GM21423 (cell line): ENCODE measurements around the gene TMCO2.
A peak's percentile ranks its signal among the peaks of the same experiment; 100 is the strongest.

Experiments used
- ATAC-seq: cut with Tn5 transposase; IDR thresholded peaks from one replicate; pipeline ENCODE4 v1.9.1; 2021; ENCODE audit warnings: mild to moderate bottlenecking, moderate library complexity; ENCODE audit not compliant: unreplicated experiment

TMCO2 gene

GRCh38 chr1:40257313-40257687 lies 9.6 kb downstream of the TMCO2 start:
- ATAC-seq: no peak

GRCh38 chr1:40257688-40258444 lies 10.1 kb downstream of the TMCO2 start, which contains the start of gene ZMPSTE24:
ZMPSTE24 (plus strand) TSS chr1:40258236; CDS start chr1:40258272, 36 bp downstream.
- peak; percentile 89 for ATAC-seq

DNA sequence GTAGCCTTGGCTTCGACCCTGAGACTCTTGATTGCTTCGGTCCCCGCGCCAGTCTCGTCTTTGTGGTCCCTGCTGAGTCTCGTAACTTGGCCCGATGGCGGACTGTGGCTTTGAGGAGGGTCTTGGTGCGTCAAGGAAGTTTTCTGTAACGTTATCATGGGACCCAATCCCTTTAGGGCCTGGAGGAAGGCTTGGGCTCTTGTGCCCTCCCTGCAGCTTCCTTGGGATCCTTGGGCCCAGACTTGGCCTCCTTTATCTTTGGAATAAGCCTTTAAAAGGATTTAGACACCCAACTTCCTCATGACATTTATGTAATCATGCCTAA lies 10.7 kb downstream of the TMCO2 start:
- ATAC-seq: no peak

DNA sequence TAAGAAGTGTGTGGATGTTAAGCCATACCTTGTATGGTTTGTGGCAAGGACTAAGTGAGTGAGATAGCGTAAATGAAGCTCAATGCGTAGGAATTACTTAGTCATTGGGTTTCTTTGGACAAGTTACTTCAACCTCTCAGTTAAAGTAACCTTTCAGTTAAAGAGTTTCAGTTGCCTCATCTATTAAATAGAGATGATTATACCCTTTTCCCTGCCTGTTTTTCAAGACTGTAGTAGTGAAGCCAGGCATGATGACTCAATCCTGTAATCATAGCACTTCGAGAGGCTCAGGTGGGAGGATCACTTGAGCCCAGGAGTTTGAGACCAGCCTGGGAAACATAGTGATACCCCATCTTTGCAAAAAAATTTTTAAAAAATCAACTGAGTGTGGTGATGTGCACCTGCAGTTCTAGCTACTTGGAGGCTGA lies 16.6 kb downstream of the TMCO2 start:
- no peak for ATAC-seq

GRCh38 chr1:40265298-40265697 lies 17.6 kb downstream of the TMCO2 start:
- no peak for ATAC-seq

DNA sequence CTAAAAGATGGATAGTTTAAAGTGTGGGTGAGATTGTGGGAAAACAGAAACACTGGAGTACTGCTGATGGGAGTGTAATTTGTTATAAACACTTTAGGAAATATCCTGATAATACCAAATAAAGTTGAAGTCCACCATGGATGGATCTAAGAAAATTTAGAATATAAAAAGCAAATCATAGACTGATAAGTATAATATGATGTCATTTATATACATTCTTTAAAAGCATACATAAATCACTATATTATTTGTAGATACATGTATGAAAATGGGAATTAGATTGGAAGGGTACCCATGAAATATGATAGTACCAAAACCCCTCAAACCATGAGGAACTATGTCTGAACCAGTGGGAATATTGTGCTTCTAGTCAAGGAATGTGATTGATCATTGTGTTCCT lies 18.2 kb downstream of the TMCO2 start:
- no peak for ATAC-seq

DNA sequence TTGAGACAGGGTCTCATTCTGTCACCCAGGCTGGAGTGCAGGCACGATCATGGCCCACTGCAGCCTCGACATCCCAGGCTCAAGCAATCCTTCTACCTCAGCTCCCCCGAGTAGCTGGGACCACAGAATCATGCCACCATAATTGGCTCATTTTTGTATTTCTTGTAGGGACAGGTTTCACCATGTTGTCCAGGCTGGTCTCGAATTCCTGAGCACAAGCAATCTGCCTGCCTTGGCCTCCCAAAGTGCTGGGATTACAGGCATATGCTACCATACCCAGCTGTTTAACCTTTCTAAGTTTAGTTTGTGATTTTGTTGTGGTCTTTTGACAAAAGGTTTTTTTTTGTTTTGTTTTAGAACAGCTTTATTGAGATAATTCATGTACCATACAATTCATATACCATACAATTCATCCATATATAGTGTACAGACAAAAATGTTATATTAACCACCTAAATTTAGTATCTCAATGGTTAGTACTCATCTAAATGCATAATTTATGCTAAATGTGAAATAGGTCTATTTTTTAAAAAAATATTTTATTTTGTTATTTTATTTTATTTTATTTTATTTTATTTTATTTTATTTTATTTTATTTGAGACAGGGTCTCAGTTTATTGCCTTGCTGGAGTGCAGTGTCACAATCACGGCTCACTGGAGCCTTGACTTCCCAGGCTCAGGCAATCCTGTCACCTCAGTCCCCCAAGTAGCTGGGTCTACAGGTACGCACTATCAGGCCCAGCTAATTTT lies 19.2 kb downstream of the TMCO2 start:
- no peak for ATAC-seq

DNA sequence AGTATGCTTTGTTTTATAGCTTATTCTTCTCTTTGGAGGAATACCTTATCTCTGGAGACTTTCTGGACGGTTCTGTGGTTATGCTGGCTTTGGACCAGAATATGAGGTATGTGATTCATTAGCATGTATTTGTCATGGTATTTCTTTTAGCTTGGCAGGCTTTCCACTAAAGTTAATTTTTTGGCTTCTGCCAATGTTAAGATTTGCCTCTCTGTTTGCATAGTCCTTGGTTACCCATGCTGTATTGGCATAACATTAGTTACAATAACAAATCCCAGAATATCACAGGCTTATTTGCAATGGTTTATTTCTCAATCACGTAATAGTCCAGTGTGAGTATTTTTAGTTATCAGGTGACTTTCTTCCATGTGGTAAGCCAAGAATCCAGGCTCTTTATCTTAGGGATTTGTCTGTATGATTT lies 20.0 kb downstream of the TMCO2 start:
- no peak for ATAC-seq

GRCh38 chr1:40268211-40268610 lies 20.5 kb downstream of the TMCO2 start:
- ATAC-seq: no peak

DNA sequence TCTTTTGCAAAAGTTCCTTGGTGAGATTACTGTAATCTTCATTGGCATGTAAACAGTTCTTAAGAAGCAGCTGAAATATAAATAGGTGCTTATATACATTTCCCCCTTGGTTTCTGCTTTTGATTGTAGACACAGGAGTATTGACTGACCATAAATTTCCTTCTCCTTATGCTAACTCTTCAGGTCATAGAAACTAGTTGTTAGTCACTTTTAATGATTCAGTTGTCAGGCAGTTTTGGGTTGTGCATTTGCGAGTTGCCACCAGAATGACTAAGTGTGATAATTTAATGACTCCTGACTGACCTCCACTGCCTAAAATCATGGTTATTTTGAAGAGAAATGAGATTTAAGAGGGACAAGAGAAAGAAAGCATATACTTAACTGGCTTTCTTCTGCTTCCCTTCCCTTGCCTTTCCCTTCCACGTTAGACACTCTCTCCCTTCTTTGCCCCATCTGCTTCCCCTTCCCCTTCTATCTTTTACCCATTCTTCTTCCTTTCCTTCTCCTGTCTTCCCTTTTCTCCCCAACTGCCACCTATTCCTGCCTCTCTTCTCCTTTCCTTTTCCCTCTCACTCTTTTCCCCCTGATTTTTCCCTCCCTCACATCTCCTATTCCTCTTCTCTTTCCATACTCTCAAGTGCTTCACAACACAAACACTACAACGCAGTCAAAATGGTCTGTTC lies 22.6 kb downstream of the TMCO2 start:
- no peak for ATAC-seq

- no peak for ATAC-seq
Measured at GRCh38 chr1:40272653-40273213, 25.0 kb downstream of the TMCO2 start.

DNA sequence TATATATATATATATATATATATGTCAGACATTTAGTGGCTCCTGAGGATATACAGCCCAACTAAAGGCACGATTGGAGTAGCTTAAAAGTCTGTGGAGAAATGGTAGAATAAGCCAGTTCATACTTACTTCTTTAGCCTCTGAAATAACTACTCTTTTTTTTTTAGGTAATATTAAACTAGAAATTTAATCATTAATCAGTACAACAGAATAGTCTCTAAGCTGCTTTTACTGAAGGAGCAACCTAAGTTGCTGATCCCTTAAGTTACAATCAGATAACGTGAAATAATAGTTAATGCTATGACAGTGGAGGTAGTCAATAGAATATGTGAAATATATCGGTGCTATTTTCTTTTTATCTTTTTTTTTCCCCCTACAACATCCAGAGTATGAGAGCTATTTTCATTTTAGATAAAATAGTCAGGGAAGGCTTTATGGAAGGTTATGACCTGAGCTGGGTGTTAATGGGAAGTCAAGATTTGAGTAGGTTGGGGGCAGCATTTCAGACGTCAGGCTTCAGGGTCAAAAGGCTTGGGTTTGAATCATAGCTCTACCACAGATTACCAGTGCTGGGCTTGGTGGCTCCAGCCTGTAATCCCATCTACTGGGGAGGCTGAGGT lies 25.9 kb downstream of the TMCO2 start:
- ATAC-seq: no peak

- no peak for ATAC-seq
Measured at GRCh38 chr1:40274331-40274730, 26.6 kb downstream of the TMCO2 start.

- no peak for ATAC-seq
Measured at GRCh38 chr1:40276122-40276521, 28.4 kb downstream of the TMCO2 start.

DNA sequence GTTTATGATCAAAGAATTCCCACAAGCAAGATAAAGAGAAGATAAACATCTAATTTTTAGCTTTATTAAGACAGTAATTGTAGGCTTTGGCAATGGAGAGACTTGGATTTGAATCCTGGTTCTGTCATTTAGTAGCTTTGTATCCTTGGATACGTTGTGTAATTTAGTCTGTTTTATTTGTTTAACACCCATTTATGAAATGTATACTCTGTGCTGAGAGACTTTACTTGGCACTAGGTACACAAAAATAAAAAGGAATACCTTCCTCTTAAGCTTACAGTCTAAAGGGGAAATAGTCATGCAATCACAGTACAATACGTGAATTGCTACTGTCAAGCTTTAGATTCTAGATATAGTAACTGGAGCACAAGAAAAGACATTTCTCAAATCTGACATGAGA lies 34.1 kb downstream of the TMCO2 start:
- no peak for ATAC-seq

DNA sequence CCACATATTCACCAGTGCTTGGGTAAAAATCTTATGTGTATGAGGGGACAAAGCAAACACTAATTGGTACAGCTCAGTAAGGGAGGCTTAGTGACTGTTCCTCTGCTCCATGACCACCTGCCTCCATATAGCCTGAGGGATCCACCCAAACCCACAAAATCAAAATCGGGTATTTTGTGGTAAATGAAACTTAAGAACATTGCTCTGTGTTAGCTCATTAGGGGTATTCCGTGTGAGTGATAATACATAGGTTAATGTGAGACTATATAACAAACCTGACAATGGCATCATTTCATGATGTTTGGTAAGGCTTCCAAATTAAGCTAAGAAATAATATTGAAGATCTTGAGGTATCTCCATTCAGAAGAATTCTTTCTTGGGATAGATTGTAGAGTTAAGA lies 43.6 kb downstream of the TMCO2 start:
- ATAC-seq: no peak

DNA sequence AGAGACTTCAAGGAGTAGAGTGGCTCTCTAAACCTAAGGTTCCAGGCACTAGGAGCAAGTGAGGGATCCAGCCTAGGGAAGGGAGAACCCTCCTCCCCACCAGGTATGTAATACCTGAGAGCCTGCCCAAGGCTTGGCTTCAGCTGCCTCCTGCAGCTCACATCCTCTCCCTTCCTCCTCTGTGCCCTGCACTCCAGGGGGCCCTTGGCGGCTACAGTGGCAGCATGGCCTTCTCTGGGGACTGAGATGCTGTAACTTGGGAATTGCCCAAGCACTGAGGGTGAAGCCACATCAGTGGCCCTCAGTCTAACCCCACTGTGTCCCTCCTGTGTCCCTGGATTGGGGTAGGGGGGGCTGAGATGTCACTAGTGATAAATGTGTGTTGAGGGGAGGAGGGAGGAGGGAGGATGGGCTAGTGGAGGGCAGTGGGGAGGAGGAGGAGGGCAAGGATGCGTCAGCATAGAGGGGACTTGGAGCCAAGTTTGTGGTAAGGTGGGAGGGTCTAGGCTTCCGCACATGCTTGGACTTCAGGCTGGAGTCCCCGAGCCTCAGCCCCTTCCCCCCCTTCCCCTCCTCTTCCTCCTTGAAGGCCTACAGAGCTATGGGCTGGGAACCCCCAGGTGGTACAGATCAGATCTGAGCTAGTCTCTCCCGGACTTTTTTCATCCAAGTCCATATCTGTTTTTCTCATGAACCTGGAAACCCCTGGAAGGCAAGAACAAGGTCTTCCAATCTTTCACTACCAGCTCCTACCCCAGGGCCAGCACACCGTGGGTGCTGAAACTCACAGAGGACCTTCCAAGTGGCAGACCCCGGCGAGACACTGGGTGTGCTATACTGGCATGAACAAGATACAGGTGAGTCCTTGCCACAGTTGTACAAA lies 51.9 kb downstream of the TMCO2 start:
- no peak for ATAC-seq

DNA sequence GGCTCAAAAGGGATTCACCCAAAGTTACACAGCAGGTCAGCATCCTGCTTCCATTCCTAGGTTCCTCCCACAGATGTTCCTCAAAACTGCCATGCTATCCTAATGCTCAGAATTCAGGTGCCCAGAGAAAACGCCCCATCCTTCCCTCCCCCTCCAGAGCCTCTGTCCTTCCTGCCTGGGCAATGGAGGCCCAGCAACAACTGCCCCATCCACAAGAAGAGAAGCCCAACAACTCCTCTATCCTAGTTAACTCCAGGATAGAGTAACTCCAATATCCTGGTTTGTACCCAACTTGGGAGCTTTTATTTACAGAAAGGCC lies 52.5 kb downstream of the TMCO2 start:
- ATAC-seq: no peak

DNA sequence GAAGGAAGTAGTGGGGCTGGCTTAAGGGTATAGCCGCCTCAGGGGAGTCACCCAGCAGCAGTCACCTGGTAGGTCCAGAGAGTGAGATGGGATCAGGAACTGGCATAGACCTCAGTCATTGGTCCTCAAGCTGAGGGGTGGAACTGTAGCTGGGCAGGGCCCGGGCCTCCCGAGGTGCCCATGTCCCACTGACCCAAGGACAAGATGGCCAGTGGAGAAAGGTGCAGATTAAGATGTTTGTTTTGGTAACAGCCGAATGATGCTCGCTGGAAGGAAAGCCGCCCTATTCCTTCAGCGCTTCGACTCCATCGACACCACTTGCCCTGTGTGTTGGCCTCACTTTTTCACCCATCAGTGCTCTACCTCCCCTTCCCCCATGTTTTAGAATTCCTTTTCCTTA lies 52.9 kb downstream of the TMCO2 start:
- no peak for ATAC-seq

DNA sequence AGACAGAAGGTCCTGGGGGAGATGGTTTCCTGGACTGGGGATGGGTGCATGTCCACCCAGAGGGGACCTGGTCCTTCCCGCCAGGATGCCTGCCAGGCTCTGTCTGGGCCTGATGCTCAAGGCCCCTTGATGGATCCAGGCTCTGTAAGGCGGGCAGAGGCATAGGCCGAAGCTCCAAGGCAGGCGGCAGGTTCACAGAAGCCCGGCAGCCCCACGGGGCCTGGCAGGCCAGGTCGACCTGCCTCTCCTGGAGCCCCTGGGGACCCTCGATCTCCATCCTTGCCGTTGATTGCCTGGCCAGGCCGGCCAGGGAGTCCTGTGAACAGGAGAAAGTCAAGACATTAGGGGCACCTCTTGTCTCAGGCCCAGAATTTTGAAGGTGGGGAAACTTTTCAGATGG lies 53.3 kb downstream of the TMCO2 start:
- ATAC-seq: no peak
